Measurements from ENCODE around the gene PDE4C. TPM values are rescaled to one million over a fixed set of nuclear protein-coding genes. Genes with fewer than 3 reads are reported as not detected.

The PDE4C gene
- total and polyA plus RNA-seq, 12 donors: 0.30 to 6.3 (median 1.1) TPM

DNA sequence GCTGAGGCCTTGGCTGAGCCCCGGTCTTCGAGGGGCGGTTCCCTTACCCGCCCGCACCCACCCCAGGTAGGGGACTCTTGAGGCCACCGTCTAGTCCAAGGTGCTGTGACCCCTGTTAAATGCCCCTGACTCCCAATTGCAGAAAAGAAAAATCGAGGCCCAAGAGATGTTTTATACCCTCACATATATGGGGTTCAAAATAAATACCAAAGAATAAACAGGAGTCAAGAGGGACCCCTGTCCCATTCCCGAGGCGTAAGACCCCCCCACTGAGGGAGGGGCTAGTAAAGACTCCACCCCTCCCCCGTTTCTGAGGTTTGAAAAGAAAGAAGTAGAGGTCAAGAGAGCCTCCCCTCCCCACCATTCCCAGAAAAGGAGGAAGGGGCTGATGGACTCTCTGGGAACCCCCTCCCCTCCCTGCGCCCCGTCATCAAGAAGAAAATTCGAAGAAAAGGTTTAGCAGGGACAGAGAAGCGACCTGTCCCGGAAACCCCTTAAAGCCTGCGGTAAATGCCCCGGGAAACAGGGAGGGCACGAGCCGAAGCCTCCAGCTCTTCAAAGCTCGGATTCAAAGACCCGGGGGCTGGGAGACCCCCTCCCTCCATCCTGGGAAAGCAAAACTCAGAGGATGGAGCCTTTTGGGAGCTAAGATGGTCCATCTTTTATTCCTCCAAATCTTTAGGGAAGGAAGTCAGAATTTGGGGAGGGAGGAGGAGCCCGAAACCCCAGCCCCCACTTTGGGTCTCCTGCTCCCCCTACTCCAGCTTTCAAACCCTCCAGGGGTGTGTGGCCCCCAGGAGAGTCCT lies 21.6 kb downstream of the PDE4C start:
- Histone ChIP-seq H3K4me1 (peaks cover 11 to 35% (median 22%) of the 10 kb centered on the region in 9 donors), H3K27me3 (peaks cover 0 to 11% (median 2%) of the 10 kb centered on the region in 7 donors), H3K4me3 (peak overlapping the region; percentile 40 to 80 (median 65)), H3K36me3 (peaks cover 0 to 22% (median 8%) of the 10 kb centered on the region in 9 donors), H3K27ac (peak overlapping the region; percentile 94 to 100 (median 97)), H3K9me3 (no peaks in the 10 kb centered on the region)
- intact Hi-C loops (cut with DNase I): loop anchor here in 9 of 10 donors (1.0 to 10.0 kb wide), 13 partner anchors 12 to 210 kb away; partner anchors contain the start of genes LSM4 (in 3 of the 9), SSBP4 (in 3 of the 9), LRRC25 (in 1 of the 9) and PDE4C (in 1 of the 9)
- TF ChIP-seq, protein P1, sequence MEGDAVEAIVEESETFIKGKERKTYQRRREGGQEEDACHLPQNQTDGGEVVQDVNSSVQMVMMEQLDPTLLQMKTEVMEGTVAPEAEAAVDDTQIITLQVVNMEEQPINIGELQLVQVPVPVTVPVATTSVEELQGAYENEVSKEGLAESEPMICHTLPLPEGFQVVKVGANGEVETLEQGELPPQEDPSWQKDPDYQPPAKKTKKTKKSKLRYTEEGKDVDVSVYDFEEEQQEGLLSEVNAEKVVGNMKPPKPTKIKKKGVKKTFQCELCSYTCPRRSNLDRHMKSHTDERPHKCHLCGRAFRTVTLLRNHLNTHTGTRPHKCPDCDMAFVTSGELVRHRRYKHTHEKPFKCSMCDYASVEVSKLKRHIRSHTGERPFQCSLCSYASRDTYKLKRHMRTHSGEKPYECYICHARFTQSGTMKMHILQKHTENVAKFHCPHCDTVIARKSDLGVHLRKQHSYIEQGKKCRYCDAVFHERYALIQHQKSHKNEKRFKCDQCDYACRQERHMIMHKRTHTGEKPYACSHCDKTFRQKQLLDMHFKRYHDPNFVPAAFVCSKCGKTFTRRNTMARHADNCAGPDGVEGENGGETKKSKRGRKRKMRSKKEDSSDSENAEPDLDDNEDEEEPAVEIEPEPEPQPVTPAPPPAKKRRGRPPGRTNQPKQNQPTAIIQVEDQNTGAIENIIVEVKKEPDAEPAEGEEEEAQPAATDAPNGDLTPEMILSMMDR (IDR thresholded peaks at IDR 0.05): no peak
- ATAC-seq (peak; percentile 6 to 58 (median 29)), DNase-seq (peak; percentile 43 to 80)
- 0 to 1% methylated on average over 22 of the region's 22 CpGs for WGBS, 2 donors

DNA sequence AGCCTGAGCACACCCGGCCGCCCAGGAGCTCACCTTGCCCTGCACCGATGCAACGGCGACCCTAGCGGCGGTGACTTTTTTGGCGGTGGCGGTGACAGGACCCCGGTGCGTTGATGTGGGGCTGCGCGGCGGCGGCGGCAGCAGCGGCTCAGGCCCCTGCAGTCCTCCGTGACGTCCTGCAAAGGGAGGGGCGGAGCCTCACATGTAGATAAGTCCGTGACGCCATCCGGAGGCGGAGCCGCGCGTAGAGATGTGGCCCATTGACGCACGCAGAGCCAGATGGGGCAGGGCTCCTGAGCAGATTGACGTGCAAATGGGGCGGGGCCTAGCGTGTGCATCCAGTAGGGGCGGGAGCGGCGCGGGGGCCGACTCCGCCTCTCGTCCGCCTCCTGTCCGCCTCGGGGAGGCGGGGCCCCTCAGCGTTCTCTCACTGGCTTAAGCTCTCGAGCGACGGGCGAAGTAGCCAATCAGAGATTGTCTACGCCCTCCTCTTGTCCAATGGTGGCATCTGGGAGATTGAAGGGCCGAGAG lies 22.3 kb downstream of the PDE4C start, which contains the start of gene RAB3A:
RAB3A (minus strand) TSS at position 180 of the 531 bp plus-strand sequence. CDS start 1,302 bp downstream, outside the sequence.
- DNase-seq (peak; percentile 100), ATAC-seq (peak; percentile 93 to 96 (median 94))
- peak within 1 kb of the TSS; percentile 94 to 100 (median 97) for H3K27ac ChIP-seq
- intact Hi-C loops (cut with DNase I): loop anchor here in 8 of 10 donors (1.0 to 10.0 kb wide), 9 partner anchors 12 to 211 kb away; partner anchors contain the start of genes SSBP4 (in 3 of the 8), LRRC25 (in 1 of the 8), LSM4 (in 1 of the 8) and PDE4C (in 1 of the 8)
- WGBS, 2 donors: 0% methylated on average over 50 of the region's 50 CpGs
- H3K27me3 ChIP-seq: peaks cover 0 to 8% (median 0%) of the 10 kb centered on the region in 7 donors
- H3K9me3 ChIP-seq: no peaks in the 10 kb centered on the region
- H3K36me3 ChIP-seq: peaks cover 0 to 28% (median 12%) of the 10 kb centered on the region in 9 donors
- H3K4me3 ChIP-seq: peak within 1 kb of the TSS; percentile 51 to 80 (median 72)
- TF ChIP-seq, protein P1 (IDR thresholded peaks at IDR 0.05): peak in 2 of 9 donors; percentile 12 to 21
- H3K4me1 ChIP-seq: peaks cover 11 to 35% (median 22%) of the 10 kb centered on the region in 9 donors

DNA sequence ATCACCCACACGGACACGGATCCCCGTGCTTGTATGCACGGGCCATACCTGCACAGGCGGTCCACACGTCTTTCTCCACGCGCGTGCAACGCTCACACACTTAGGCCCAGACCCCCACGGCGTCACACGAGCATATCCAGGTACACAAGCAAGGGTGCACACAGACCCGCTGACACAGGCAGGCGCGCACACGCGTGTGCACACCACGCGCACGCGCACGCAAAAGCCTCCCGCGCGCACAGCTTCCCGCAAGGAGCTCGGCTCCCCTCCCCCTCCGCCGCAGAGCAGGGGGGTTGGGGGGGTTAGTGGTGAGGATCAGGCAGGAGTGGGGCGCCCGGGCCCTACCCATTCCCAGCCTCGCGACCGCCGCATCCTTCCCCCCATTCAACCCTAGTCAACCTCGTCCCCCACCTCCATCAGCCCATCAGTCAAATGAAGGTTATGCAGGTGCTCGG lies 22.8 kb downstream of the PDE4C start:
- Histone ChIP-seq H3K4me3 (peak overlapping the region; percentile 45 to 80 (median 72)), H3K4me1 (peaks cover 11 to 35% (median 22%) of the 10 kb centered on the region in 9 donors), H3K27ac (peak overlapping the region in 9 of 10 donors; percentile 52 to 95 (median 64)), H3K9me3 (no peaks in the 10 kb centered on the region), H3K27me3 (peaks cover 0 to 4% (median 0%) of the 10 kb centered on the region in 7 donors), H3K36me3 (peaks cover 0 to 33% (median 13%) of the 10 kb centered on the region in 9 donors)
- intact Hi-C loops (cut with DNase I): loop anchor here in 6 of 10 donors (5.0 to 10.0 kb wide), 5 partner anchors 121 to 211 kb away; partner anchors contain the start of genes SSBP4 (in 3 of the 6), LRRC25 (in 1 of the 6) and LSM4 (in 1 of the 6)
- TF ChIP-seq, protein P1 (IDR thresholded peaks at IDR 0.05): no peak
- 1% methylated on average over 38 of the region's 38 CpGs for WGBS, 2 donors
- peak in 2 of 8 donors; percentile 1 to 32 for ATAC-seq
- peak; percentile 39 to 62 for DNase-seq
